Left lung (tissue), 10 donors: ENCODE measurements around the gene TM4SF20. TPM values are rescaled to one million over a fixed set of nuclear protein-coding genes. Genes with fewer than 3 reads are reported as not detected.

Experiments used
- ATAC-seq: fragments of 200-7000 bp; cut with Tn5 transposase; one replicate; pipeline ENCODE4 v1.9.1; 2020; ENCODE audit warnings: moderate library complexity
- DNase-seq, 4 donors: peaks; one replicate each; pipeline ENCODE4 v3.0.0-alpha.2; 2013 to 2020
- H3K27ac ChIP-seq, 2 donors: fragments of 200-600 bp; sonication (generic) in 1 of 2; one replicate each; pipeline versions ENCODE4 v1.5.0 to v1.8.0; 2020 to 2021
- H3K27me3 ChIP-seq, 2 donors: fragments of 200-600 bp; sonication (generic) in 1 of 2; one replicate each; pipeline versions ENCODE4 v1.5.0 to v1.8.0; 2020 to 2021
- H3K36me3 ChIP-seq, 2 donors: fragments of 200-600 bp; sonication (generic) in 1 of 2; one replicate each; pipeline versions ENCODE4 v1.5.0 to v1.8.0; 2020 to 2021
- H3K4me1 ChIP-seq, 2 donors: fragments of 200-600 bp; one replicate each; pipeline ENCODE4 v1.8.0; 2021
- H3K4me3 ChIP-seq, 2 donors: fragments of 200-600 bp; sonication (generic) in 1 of 2; one replicate each; pipeline versions ENCODE4 v1.5.0 to v1.8.0; 2020 to 2021; ENCODE audit warnings: mild to moderate bottlenecking in 1 of 2
- H3K9me3 ChIP-seq, 2 donors: fragments of 200-600 bp; sonication (generic) in 1 of 2; one replicate each; pipeline versions ENCODE4 v1.5.0 to v1.8.0; 2020 to 2021
- intact Hi-C, 2 donors: fragments of 100-400 bp; cut with DNase I; formaldehyde crosslinking; loops; one replicate each; pipeline versions ENCODE4 v1.11.2 to v1.14.2; 2022
- polyA plus RNA-seq, 6 donors: library from polyadenylated mRNA; unstranded; fragments of 120-200 nt; gene quantifications; one replicate each; pipeline ENCODE4 v1.2.1, GENCODE V29; 2013; ENCODE audit not compliant: insufficient read length in 6 of 6
- total RNA-seq, 2 donors: library from RNA; stranded (reverse); fragmentation: NEBNext Ultra II Directional; extraction: Animal tissue kit (Norgen Biotek cat#: 25700); gene quantifications; one replicate each; pipeline ENCODE4 v1.2.1, GENCODE V29; 2021
- TF ChIP-seq, protein P1 (sequence below), 2 donors: fragments of 200-600 bp; sonication (generic) in 1 of 2; IDR thresholded peaks; one replicate each; pipeline versions ENCODE4 v1.5.0 to v1.8.0; 2021; ENCODE audit warnings: antibody characterized with exemption in 2 of 2
- donor health status: DM: no; HTN: yes; CAD: no.
- donor health status: DM: no; HTN: no; CAD: no.

The TM4SF20 gene
- total and polyA plus RNA-seq, 8 donors: 0.06 to 0.14 (median 0.08) TPM; not detected in 3

- DNase-seq: no peak
- no peak overlapping the region for H3K27ac ChIP-seq
- H3K9me3 ChIP-seq: no peaks in the 10 kb centered on the region
- TF ChIP-seq, protein P1, sequence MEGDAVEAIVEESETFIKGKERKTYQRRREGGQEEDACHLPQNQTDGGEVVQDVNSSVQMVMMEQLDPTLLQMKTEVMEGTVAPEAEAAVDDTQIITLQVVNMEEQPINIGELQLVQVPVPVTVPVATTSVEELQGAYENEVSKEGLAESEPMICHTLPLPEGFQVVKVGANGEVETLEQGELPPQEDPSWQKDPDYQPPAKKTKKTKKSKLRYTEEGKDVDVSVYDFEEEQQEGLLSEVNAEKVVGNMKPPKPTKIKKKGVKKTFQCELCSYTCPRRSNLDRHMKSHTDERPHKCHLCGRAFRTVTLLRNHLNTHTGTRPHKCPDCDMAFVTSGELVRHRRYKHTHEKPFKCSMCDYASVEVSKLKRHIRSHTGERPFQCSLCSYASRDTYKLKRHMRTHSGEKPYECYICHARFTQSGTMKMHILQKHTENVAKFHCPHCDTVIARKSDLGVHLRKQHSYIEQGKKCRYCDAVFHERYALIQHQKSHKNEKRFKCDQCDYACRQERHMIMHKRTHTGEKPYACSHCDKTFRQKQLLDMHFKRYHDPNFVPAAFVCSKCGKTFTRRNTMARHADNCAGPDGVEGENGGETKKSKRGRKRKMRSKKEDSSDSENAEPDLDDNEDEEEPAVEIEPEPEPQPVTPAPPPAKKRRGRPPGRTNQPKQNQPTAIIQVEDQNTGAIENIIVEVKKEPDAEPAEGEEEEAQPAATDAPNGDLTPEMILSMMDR (IDR thresholded peaks at IDR 0.05): no peak
- ATAC-seq: no peak
- intact Hi-C loops: no loop called here
- H3K4me1 ChIP-seq: peaks cover 0 to 4% of the 10 kb centered on the region in 2 donors
- H3K4me3 ChIP-seq: no peak overlapping the region
- H3K27me3 ChIP-seq: no peaks in the 10 kb centered on the region
- no peaks in the 10 kb centered on the region for H3K36me3 ChIP-seq
Measured at GRCh38 chr2:227378371-227378782, 729 bp downstream of the TM4SF20 start.

- Histone ChIP-seq H3K4me3 (no peak overlapping the region), H3K27ac (no peak overlapping the region), H3K36me3 (no peaks in the 10 kb centered on the region), H3K27me3 (no peaks in the 10 kb centered on the region), H3K4me1 (peaks cover 0 to 4% of the 10 kb centered on the region in 2 donors), H3K9me3 (no peaks in the 10 kb centered on the region)
- DNase-seq (no peak), ATAC-seq (no peak)
- TF ChIP-seq, protein P1 (IDR thresholded peaks at IDR 0.05): no peak
- intact Hi-C loops: no loop called here
Measured at GRCh38 chr2:227377467-227378351, 1.4 kb downstream of the TM4SF20 start.

GRCh38 chr2:227376656-227377396 lies 2.3 kb downstream of the TM4SF20 start:
- no peak for DNase-seq
- no peak overlapping the region for H3K27ac ChIP-seq
- H3K27me3 ChIP-seq: no peaks in the 10 kb centered on the region
- TF ChIP-seq, protein P1 (IDR thresholded peaks at IDR 0.05): no peak
- intact Hi-C loops: no loop called here
- no peak overlapping the region for H3K4me3 ChIP-seq
- H3K9me3 ChIP-seq: no peaks in the 10 kb centered on the region
- H3K4me1 ChIP-seq: peaks cover 0 to 5% of the 10 kb centered on the region in 2 donors
- ATAC-seq: no peak
- H3K36me3 ChIP-seq: no peaks in the 10 kb centered on the region

GRCh38 chr2:227374158-227374557 lies 4.9 kb downstream of the TM4SF20 start:
- intact Hi-C loops: no loop called here
- H3K9me3 ChIP-seq: no peaks in the 10 kb centered on the region
- no peak overlapping the region for H3K27ac ChIP-seq
- no peaks in the 10 kb centered on the region for H3K36me3 ChIP-seq
- ATAC-seq: peak; percentile 38
- H3K4me1 ChIP-seq: peaks cover 0 to 28% of the 10 kb centered on the region in 2 donors
- H3K4me3 ChIP-seq: no peak overlapping the region
- H3K27me3 ChIP-seq: no peaks in the 10 kb centered on the region
- TF ChIP-seq, protein P1 (IDR thresholded peaks at IDR 0.05): no peak
- DNase-seq: no peak

DNA sequence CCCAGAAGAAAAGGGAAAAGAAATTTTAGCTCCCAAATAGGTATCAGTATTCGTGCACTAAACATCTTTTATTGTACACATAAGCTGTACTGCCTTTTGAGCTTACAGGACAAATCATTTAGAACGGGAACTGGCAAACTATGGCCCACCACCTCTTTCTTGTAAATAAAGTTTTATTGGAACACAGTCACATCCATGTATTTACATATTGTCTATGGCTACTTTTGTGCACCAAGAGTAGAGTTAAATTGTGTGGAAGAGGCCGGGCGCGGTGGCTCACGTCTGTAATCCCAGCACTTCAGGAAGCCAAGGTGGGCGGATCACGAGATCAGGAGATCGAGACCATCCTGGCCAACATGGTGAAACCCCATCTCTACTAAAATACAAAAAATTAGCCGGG lies 5.7 kb downstream of the TM4SF20 start:
- no peaks in the 10 kb centered on the region for H3K9me3 ChIP-seq
- ATAC-seq: no peak
- H3K27me3 ChIP-seq: no peaks in the 10 kb centered on the region
- H3K4me1 ChIP-seq: peaks cover 0 to 33% of the 10 kb centered on the region in 2 donors
- intact Hi-C loops: no loop called here
- TF ChIP-seq, protein P1 (IDR thresholded peaks at IDR 0.05): no peak
- no peak overlapping the region for H3K4me3 ChIP-seq
- no peak overlapping the region for H3K27ac ChIP-seq
- H3K36me3 ChIP-seq: no peaks in the 10 kb centered on the region
- DNase-seq: no peak
